GM19328 (cell line): Measurements from ENCODE around the gene CNTN5.

Experiments
- ATAC-seq: cut with Tn5 transposase; IDR thresholded peaks from one replicate; pipeline ENCODE4 v1.9.1; 2021; ENCODE audit warnings: mild to moderate bottlenecking, moderate library complexity; ENCODE audit not compliant: unreplicated experiment

CNTN5 gene

DNA sequence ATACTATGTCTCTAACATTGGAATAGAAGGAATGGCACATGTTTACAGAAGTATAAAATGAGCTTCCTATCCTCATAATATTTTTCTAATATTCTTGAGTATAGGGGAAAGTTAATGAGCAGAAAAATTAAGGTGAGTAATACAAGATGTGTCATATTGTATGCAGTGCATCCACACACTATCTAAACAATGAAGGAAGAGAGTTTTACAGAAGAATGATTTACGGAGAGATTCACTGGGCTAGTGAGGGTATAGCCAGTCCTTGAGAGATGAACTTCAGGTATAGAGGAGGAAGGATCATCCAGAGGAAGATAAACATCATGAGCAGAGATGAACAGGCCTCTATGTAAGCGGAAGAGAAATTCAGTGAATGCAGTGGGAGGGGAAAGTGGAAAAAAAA, 569.0 kb downstream of the CNTN5 start:
- no peak for ATAC-seq

- no peak for ATAC-seq
Measured at GRCh38 chr11:99592266-99592665, 571.5 kb downstream of the CNTN5 start.

DNA sequence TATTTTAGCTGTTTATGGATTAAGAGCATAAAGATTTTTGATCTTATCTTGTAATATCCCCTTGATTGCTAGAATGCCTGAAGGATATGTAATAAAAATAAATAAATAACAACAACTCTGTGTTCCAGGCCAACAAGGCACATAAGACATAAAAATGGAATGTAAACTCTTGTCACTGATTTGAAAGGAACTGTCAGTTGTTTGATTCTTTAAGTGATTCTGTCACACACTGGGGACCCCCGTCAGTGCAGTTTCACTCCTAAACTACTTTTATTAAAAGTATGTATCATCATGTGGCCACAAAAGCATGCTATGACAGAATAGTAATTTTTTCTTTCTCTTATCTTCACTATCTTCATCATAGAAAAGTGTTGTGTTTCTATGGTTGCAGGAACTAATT, 572.4 kb downstream of the CNTN5 start:
- no peak for ATAC-seq

DNA sequence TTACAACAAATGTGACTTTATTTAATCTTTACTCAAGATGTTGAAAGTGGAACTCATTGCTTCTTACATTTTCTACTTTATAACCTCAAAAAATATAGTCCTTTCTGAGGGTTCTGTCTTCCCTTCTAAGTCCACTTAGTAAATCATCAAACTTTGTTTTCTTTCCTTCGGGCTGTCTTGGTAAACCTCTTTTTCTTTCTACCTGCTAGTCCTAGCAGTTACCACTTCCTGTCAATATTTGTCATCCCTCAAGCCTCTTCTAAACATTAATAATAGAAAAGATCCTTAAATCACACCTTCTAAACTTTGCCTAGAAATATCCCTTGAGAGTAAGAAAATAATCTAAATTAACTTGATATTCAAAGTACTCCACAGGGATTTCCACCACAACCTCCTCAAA, 580.4 kb downstream of the CNTN5 start:
- ATAC-seq: no peak

DNA sequence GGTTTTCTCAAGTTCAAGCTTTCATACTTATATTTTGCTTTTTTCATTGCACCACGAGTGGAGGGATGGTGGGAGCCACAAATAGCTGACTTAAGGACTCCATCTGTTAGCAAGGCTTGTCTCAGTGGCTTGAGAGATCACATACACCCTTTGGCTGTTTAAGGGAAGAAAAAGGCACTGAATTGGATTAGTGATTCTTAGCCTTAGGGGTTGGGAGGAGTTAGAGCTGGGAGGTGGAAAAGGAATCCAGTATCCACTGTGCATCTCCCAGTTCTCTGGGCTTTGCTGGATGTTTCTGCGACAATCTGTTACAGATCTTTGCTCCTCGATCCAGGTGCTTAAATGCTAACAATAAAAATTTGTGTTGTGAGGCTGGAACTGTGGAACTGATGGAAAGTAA, 593.6 kb downstream of the CNTN5 start:
- ATAC-seq: no peak

GRCh38 chr11:99630629-99631028, 609.9 kb downstream of the CNTN5 start:
- no peak for ATAC-seq

GRCh38 chr11:99631618-99632017, 610.9 kb downstream of the CNTN5 start:
- ATAC-seq: no peak

DNA sequence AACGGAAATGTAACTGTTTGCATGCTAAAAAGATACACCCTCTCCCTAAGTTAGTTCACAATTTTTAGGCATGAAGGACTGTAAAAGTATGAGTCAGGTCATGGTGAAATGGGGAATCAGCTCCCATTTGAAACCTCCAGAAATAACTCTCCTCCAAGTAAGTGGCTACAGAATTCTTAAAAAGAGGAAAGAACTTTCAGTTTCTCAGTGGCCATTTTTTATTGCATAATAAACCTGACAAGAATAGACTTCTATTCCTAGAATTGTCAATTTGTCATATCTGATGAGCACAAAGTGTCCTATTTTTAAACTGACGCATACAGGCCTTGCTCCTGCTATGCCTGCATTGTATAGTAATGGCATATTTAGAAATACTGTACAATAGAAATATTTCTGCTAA, 612.2 kb downstream of the CNTN5 start:
- ATAC-seq: no peak

DNA sequence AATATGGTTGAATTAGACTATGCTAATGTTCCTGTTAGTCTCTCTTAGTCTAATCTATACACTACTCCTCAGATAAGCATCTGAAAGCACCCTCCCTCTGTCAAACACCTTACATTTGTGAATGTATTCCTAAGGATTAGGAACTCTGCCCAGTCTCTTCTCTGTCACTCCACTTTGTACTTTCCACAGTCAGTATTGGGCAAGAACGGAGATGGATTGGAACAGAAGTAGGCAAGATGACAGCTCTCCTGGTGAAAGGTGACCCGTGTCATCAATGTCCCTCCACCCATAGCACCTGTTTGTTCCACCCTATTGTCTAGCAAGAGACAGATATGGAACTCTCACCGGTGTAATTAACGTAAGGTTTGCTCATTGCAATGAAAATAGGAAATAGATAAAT, 613.8 kb downstream of the CNTN5 start:
- no peak for ATAC-seq

DNA sequence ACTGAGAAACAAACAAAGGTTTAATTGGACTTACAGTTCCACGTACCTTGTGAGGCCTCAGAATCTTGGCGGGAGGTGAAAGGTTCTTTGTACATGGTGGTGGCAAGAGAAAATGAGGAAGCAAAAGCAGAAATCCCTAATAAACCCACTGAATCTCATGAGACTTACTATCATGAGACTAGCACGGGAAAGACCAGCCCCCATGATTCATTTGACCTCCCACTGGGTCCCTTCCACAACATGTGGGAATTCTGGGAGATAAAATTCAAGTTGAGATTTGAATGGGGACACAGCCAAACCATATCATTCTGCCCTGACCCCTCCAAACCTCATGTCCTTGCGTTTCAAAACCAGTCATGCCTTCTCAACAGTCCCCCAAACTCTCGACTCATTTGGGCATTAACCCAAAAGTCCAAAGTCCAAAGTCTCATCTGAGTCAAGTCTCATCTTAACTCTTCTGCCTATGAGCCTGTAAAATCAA, 617.4 kb downstream of the CNTN5 start:
- no peak for ATAC-seq

DNA sequence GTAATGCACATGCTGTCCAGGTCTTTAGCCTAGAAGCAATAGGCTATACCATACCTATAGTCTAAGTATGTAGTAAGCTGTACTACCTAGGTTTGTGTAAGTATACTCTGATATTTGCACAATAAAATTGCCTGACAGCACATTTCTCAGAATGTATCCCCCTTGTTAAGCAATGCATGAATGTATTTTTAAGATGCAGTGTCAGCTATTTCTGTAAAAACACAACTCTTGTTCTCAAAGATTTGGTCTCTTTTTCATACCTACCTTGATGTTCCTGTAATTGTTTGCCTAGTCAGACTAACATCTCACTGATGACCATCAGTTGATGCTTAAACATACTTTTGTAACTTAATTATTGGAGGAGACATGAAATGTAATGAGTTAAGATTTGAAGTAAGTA, 619.9 kb downstream of the CNTN5 start:
- ATAC-seq: no peak

- ATAC-seq: no peak
Measured at GRCh38 chr11:99645934-99646333, 625.2 kb downstream of the CNTN5 start.

DNA sequence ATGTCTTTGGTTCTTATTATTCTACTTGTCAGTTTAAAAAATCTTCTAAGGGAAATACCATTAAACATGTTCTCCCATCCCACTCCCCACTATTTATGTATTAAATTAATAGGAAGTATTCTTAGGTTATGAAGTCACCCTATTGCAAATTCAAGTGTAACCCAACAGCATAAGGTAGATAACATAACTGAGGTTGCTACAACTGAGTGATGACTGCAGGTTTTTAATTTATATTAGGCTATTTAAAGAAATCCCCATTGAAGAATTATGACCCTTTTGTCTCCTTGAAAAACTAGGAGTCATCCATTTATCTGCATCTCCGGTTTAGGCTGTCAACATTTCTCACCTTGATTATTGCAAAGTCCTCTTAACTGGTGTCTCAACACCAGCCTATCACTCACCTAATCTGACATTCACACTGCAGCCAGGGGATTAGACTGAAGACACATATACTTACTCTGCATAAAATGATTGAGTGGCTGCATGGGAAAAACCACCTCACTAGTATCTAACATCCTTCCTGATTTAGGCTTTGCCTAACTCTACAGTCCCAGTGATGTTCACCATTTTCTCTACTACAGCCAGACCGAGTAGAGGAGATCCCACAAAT, 649.4 kb downstream of the CNTN5 start:
- no peak for ATAC-seq

GRCh38 chr11:99671808-99672409, 651.2 kb downstream of the CNTN5 start:
- no peak for ATAC-seq

- ATAC-seq: no peak
Measured at GRCh38 chr11:99676292-99676691, 655.5 kb downstream of the CNTN5 start.

DNA sequence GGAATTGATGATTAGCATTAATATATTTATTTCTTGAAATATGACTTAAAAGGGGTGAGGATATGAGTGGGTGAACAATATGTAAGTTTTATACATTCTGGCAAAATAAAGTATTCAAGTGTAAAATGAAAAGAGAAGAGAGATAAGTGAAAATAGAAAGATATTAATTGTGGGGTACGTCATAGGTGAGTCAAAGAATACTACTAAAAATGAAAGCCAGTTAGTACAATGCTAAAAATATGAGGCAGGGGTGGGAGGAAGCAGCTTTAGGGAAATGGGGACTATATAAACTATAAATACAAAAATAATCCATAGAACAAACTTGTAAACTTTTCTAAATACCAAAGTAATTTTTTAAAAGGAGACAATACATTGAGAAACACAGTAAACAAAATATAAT, 661.4 kb downstream of the CNTN5 start:
- no peak for ATAC-seq

- ATAC-seq: no peak
Measured at GRCh38 chr11:99682646-99683045, 661.9 kb downstream of the CNTN5 start.

DNA sequence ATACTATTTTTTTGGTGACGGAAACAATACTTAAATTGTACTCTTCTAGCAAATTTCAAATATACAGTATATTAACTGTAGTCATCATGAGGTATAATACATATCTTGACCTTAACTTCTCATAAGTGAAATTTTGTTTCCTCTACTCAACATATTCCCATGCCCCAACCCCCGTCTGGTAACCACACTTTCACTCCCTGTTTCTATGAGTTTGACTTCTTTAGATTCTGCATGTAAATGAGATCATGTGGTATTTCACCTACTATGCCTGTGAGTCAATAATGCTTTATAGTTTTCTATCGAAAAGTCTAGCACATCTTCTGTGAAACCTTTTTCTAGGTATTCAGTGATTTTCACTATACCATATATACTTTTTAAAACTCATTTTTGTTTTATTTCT, 663.2 kb downstream of the CNTN5 start:
- no peak for ATAC-seq

DNA sequence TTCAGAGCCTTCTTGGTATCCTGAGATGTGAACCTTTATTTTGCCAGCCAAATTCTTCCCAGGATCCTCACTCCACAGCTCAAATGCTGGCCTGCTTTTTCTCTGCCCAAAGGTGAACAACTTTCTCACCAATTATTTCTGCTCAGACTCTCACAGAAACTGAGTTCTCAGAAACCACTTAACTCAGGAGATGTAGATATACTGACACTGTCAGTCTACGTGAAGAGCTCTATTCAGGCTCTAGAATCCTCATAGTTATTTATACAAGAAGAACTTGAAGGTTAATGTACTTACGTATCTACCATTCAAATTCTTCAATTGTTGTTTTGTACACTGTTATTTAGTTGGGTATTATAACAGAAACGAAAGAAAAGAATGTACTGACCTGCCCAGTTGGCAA, 666.1 kb downstream of the CNTN5 start:
- ATAC-seq: no peak

- no peak for ATAC-seq
Measured at GRCh38 chr11:99687320-99687719, 666.6 kb downstream of the CNTN5 start.

DNA sequence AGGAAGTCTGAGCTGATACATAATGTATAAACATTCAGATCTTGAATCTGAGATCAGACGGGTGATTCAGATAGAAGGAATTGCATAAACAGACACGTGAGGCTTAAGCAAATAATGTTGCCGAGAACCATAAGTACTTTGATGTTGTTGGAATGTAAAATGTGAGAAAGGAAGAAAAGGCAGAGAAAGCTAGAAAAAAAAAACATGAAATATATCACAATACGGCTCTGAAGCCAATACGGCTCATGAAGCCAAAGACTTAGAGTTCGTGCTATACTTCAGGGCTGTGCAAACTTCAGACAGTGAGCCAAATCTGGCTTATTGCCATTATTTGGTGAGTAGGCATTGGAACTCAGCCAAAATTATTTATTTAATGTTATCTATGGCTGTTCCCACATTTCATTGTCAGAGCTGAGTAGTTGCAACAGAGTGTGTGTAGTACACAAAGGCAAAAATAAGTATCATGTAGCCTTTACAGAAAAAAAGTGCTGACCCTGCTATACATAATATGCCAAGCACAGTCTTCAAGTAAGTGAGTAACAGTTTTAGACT, 673.3 kb downstream of the CNTN5 start:
- ATAC-seq: no peak

- no peak for ATAC-seq
Measured at GRCh38 chr11:99695106-99695505, 674.4 kb downstream of the CNTN5 start.

DNA sequence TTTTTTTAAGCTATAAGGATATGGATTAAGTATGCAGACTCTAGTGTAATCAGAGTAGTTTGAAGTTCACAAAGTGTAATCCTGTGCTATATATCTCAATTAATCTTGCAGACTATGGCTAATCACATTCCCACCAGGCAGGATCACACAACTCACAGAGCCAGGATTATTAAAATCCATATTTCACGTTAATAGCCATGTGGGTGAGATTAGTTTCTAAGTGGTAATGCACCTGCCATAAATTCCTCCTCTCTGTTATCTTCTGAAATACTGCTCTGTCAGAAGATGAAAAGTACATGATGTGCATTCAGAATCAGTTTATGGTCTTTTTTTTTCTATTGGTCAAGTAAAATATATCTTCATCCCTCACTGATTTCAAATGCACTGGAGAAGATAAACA, 686.1 kb downstream of the CNTN5 start:
- no peak for ATAC-seq
